ENCODE data around the gene DBH. TPM values are rescaled to one million over a fixed set of nuclear protein-coding genes. Genes with fewer than 3 reads are reported as not detected.
"Not testable (repeated sequence)": the region's sequence is repeated elsewhere in the genome, so short reads cannot be mapped to it uniquely, and the experiment has no call there.

The DBH gene
- total and polyA plus RNA-seq, 12 donors: 0.24 to 234 (median 19.6) TPM; not detected in 1

DNA sequence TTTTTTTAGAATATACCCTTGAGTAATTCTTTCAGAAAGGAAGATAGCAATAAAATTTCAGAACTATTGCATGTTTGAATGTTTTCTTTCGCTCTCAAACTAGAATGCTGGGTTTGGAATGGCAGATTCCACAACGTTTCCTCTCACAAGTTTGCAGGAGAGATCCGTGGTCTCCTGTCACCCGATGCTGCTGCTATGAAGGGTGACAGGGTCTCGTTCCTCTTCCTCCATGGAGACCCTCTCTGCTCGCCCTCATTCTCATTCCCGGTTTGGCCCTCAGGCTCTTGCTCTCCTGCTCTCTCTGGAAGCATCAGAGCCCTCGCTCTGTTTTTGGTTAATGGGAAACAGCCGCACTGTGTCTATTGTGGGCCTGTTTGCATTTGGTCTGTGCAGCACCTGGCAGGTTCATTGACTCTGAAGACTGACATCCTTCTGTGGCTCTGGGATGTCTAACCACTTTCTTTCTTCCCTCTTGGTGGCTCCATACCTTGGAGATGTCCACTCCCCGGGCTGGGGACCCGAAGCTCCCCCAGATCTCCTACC is 14.4 kb upstream of the DBH start:
- no peak overlapping the region for H3K4me3 ChIP-seq
- peaks cover 0 to 5% of the 10 kb centered on the region in 2 donors for H3K4me1 ChIP-seq (replicated peaks in 1 of 2)
- 65 to 71% (median 71%) methylated on average over 11 of the region's 11 CpGs for WGBS, 4 donors
- no peaks in the 10 kb centered on the region for H3K9me3 ChIP-seq (replicated peaks in 1 of 3)
- no peak overlapping the region for H3K27ac ChIP-seq
- H3K36me3 ChIP-seq (replicated peaks in 1 of 2): no peaks in the 10 kb centered on the region
- DNase-seq: no peak
- intact Hi-C loops (cut with DNase I): no loop called here
- H3K27me3 ChIP-seq: peaks cover 3% of the 10 kb centered on the region
- TF ChIP-seq, protein P1, sequence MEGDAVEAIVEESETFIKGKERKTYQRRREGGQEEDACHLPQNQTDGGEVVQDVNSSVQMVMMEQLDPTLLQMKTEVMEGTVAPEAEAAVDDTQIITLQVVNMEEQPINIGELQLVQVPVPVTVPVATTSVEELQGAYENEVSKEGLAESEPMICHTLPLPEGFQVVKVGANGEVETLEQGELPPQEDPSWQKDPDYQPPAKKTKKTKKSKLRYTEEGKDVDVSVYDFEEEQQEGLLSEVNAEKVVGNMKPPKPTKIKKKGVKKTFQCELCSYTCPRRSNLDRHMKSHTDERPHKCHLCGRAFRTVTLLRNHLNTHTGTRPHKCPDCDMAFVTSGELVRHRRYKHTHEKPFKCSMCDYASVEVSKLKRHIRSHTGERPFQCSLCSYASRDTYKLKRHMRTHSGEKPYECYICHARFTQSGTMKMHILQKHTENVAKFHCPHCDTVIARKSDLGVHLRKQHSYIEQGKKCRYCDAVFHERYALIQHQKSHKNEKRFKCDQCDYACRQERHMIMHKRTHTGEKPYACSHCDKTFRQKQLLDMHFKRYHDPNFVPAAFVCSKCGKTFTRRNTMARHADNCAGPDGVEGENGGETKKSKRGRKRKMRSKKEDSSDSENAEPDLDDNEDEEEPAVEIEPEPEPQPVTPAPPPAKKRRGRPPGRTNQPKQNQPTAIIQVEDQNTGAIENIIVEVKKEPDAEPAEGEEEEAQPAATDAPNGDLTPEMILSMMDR (IDR thresholded peaks at IDR 0.05): no peak
- TF ChIP-seq POLR2A (IDR thresholded peaks at IDR 0.05): no peak

GRCh38 chr9:133622555-133622954 is 13.6 kb upstream of the DBH start:
- intact Hi-C loops (cut with DNase I): no loop called here
- no peaks in the 10 kb centered on the region for H3K9me3 ChIP-seq (replicated peaks in 1 of 3)
- WGBS, 4 donors: 43 to 71% (median 54%) methylated on average over 4 to 5 of the region's 5 CpGs
- H3K27me3 ChIP-seq: peaks cover 3% of the 10 kb centered on the region
- TF ChIP-seq, protein P1 (IDR thresholded peaks at IDR 0.05): no peak
- TF ChIP-seq POLR2A (IDR thresholded peaks at IDR 0.05): no peak
- no peak overlapping the region for H3K4me3 ChIP-seq
- H3K36me3 ChIP-seq (replicated peaks in 1 of 2): no peaks in the 10 kb centered on the region
- H3K4me1 ChIP-seq (replicated peaks in 1 of 2): peaks cover 0 to 5% of the 10 kb centered on the region in 2 donors
- DNase-seq: no peak
- H3K27ac ChIP-seq: no peak overlapping the region

- not testable (repeated sequence) for H3K4me3 ChIP-seq
Observed at GRCh38 chr9:133626008-133626407, 10.2 kb upstream of the DBH start.

DNA sequence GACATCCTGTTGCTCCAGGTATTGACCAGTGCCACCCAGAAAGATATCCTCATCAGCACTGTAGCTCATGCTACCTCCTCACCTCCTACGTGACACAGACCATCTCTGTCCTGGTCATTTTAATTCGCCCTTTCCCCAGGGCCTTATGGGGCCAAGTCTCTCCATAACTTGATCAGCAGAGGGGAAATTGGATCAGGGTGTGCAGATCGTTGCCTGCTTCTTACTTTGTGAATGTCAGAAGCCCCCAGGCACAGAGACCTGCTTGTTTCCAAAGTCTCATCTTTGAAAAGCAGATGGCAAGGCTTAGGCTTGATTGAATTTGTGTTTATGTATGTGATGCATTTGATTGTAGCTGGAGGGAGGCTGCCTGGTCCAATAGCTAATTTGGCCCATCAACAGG is 8.8 kb upstream of the DBH start:
- 64 to 73% (median 66%) methylated on average over 3 of the region's 3 CpGs for WGBS, 4 donors
- Histone ChIP-seq H3K27ac (no peak overlapping the region), H3K4me1 (replicated peaks in 1 of 2) (no peaks in the 10 kb centered on the region), H3K36me3 (replicated peaks in 1 of 2) (no peaks in the 10 kb centered on the region), H3K9me3 (replicated peaks in 1 of 3) (no peaks in the 10 kb centered on the region), H3K27me3 (peaks cover 3% of the 10 kb centered on the region), H3K4me3 (no peak overlapping the region)
- TF ChIP-seq, protein P1 (IDR thresholded peaks at IDR 0.05): no peak
- TF ChIP-seq POLR2A (IDR thresholded peaks at IDR 0.05): no peak
- intact Hi-C loops (cut with DNase I): no loop called here
- peak in 1 of 7 donors; percentile 87 for DNase-seq

More at GRCh38 chr9:133626008-133626407, 10.2 kb upstream of the DBH start:
- H3K27ac ChIP-seq; DNase-seq; H3K4me1 ChIP-seq (replicated peaks in 1 of 2); H3K36me3 ChIP-seq (replicated peaks in 1 of 2); intact Hi-C loops (cut with DNase I); H3K27me3 ChIP-seq; H3K9me3 ChIP-seq (replicated peaks in 1 of 3): not testable (repeated sequence)

GRCh38 chr9:133628766-133629165 is 7.4 kb upstream of the DBH start:
- WGBS, 4 donors: 75 to 82% (median 77%) methylated on average over 8 of the region's 8 CpGs
- no peak for TF ChIP-seq POLR2A (IDR thresholded peaks at IDR 0.05)
- no peak for DNase-seq
- Histone ChIP-seq H3K36me3 (replicated peaks in 1 of 2) (no peaks in the 10 kb centered on the region), H3K27ac (peak overlapping the region in 1 of 5 donors; percentile 12), H3K27me3 (peaks cover 1% of the 10 kb centered on the region), H3K4me1 (replicated peaks in 1 of 2) (peaks cover 0 to 3% of the 10 kb centered on the region in 2 donors), H3K9me3 (replicated peaks in 1 of 3) (no peaks in the 10 kb centered on the region), H3K4me3 (no peak overlapping the region)
- intact Hi-C loops (cut with DNase I): no loop called here

Measured in adrenal gland (tissue), 12 donors.